ENCODE data around the gene TTF1.

The TTF1 gene

DNA sequence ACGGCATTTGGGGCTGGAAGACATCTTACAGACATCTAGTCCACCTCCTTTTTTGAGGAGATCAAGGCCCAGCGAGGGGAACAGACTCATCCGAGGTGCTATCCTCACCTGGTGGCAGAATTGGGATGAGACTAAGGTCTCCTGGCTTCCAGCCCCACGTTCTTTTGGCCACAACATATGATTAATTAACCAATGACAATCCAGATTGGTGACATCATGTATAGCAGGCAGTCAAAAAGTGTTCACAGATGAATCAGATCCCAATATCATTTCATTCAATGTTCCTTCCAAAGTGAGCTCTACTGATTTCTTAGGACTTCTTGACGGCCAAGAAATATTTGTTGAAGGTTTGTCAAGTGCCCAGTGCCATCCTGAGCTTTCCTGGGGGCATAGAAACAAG lies 7.3 kb upstream of the TTF1 start:
- no peak for DNase-seq (ENCODE audit: extremely low read depth, low read depth)
- TF ChIP-seq, protein P1, sequence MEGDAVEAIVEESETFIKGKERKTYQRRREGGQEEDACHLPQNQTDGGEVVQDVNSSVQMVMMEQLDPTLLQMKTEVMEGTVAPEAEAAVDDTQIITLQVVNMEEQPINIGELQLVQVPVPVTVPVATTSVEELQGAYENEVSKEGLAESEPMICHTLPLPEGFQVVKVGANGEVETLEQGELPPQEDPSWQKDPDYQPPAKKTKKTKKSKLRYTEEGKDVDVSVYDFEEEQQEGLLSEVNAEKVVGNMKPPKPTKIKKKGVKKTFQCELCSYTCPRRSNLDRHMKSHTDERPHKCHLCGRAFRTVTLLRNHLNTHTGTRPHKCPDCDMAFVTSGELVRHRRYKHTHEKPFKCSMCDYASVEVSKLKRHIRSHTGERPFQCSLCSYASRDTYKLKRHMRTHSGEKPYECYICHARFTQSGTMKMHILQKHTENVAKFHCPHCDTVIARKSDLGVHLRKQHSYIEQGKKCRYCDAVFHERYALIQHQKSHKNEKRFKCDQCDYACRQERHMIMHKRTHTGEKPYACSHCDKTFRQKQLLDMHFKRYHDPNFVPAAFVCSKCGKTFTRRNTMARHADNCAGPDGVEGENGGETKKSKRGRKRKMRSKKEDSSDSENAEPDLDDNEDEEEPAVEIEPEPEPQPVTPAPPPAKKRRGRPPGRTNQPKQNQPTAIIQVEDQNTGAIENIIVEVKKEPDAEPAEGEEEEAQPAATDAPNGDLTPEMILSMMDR (IDR thresholded peaks at IDR 0.05; ENCODE audit: low read depth, low read length): no peak

DNA sequence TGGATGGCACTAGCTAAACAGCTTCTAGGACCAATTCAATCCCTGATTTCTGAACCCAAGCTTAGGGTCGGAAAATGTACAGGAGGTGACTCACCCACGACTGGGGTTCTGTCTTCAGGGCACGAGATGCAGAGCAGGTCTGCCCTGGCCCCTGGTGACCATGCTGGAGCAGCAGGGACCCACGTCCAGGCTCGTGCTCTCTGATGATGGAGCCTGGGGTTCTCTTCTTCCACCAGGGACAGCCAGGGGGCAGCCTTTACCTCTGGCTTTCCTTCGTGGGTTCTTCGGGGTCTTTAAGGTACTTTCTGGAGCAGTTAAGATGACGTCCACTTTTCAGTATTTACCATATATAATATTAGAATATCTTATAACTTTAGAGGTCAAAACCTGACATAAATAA lies 5.4 kb upstream of the TTF1 start:
- TF ChIP-seq, protein P1 (IDR thresholded peaks at IDR 0.05; ENCODE audit: low read depth, low read length): peak; percentile 44
- no peak for DNase-seq (ENCODE audit: extremely low read depth, low read depth)

DNA sequence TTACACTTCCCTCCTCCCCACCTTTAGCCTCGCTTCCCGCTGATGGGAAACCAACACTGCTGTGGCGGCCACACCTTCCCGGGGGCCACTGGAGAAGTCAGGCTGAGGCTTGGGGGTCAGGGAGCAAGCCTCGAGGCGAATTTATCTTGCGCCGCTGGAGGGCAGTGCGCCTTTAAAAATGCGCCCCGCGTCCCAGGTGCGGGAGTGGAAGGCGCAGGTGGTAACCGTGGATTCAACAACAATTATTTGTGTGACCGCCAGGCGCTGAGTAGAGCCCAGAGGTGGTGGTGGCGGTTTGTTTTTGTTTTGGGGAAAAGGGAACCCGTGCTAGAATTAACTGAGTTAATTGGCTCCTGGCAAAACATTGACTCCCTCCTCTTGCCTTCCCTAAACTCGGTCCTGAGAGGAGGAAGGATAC lies 4.5 kb upstream of the TTF1 start:
- TF ChIP-seq, protein P1 (IDR thresholded peaks at IDR 0.05; ENCODE audit: low read depth, low read length): peak; percentile 46
- no peak for DNase-seq (ENCODE audit: extremely low read depth, low read depth)

DNA sequence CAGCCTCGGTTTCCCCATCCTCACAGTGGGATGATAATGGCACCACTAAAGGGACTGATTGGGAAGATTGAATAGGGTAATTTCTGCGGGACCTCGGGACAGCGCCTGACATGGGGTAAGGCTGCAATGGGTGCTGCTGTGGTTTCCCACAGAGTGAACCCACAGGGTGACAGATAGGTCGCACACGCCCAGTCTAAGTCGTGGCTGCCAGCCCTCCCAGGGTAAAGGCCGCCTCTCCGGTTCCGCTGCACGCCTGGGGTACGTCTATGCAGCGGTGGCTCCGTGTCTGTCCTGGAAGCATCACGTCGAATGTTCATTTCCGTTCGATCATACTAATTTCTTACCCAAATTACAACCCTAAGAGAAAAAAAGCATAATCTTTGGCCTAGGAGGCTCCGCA lies 4.0 kb upstream of the TTF1 start:
- no peak for DNase-seq (ENCODE audit: extremely low read depth, low read depth)
- TF ChIP-seq, protein P1 (IDR thresholded peaks at IDR 0.05; ENCODE audit: low read depth, low read length): no peak

DNA sequence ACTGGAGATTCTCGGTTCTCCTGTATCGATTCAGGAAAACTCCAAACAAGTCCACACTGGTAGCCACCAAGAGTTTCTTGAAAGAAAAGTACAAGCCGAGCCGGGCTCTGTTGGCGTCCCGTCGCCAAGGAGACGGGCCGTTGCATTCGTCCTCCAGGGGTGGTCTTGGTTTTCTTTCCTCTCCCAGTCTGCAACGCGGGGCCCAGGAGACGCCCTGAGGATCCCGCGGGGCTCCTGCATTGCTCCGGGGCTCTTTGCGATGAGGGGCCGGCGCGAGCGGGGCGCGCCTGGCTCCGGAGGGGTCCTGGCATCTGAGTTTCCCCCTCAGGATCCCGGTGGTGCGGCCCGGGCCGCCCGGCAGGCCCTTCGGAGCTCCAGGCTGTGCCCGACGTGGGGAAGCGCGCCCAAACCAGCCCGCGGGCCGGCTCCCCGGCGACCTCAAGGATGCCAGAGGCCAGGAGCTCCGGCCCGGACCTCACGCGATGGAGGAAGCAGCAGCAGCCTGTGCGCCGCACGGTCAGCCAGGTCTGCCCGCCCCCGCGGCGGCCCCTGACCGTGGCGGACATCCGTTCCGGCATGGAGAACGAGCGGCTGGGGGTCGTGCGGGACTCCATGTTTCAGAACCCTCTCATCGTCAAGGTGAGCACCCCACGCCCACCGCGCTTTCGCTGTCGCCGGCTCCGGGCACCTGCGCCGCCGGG lies 3.3 kb upstream of the TTF1 start, which contains the start of gene CFAP77:
TSS of gene CFAP77 (plus strand) at position 384 of the 701 bp plus-strand sequence. CDS start at position 445, 61 bp downstream.
- TF ChIP-seq, protein P1 (IDR thresholded peaks at IDR 0.05; ENCODE audit: low read depth, low read length): no peak
- DNase-seq (ENCODE audit: extremely low read depth, low read depth): peak; percentile 7

DNA sequence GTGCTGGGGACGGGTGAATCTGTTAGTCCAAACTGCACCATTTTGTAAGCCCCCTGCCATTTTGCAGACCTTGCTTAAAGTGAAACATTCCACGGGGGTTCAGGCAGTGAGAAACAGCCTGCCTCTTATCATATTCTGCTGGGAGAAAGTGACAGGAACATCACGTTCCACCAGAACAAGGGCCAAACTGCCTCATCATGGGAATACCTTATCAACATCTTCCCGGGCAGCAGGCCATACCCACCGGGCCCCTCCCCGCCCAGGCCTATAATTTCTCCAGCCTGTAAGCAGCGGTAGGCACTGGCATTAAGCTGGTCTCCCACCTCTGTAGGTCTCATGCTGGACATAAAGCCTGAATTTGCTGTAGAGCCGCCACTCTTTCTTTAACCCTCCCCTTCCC lies 1.9 kb upstream of the TTF1 start:
- TF ChIP-seq, protein P1 (IDR thresholded peaks at IDR 0.05; ENCODE audit: low read depth, low read length): no peak
- no peak for DNase-seq (ENCODE audit: extremely low read depth, low read depth)

DNA sequence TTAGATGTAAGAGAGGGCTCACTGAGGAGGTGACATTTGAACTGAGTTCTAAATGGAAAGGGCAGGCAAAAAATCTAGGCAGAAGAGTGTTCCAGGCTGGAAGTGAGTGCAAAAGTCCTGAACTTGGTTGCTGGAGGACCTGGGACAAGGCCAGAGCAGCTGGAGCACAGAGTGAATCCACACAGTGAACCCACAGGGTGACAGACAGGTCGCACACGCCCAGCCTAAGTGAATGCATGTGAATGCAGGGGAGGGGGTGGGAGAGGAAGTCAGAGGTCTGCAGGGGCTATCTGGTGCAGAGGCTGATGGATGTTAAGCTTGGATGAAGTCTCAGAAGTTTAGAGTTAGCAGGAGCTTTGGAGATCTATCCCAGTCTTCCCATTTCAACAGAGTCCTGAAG lies 556 bp upstream of the TTF1 start:
- TF ChIP-seq, protein P1 (IDR thresholded peaks at IDR 0.05; ENCODE audit: low read depth, low read length): no peak
- DNase-seq (ENCODE audit: extremely low read depth, low read depth): no peak

Data from AG09319 (cell line).